ENCODE measurements around the gene IGSF3. TPM values are rescaled to one million over a fixed set of nuclear protein-coding genes. Genes with fewer than 3 reads are reported as not detected.

IGSF3 gene
- total and polyA plus RNA-seq, 2 of the 8 experiments (the other 6 are each of a cell fraction or from before 2014, with no cell fraction given) = 30.0 to 32.2 TPM

- Histone ChIP-seq H3K9ac (replicated peaks in 1 of 4; ENCODE audit: extremely low read depth in 1 of 4, low read depth in 3 of 4, low read length in 3 of 4) (no peak overlapping the region), H4K5ac (ENCODE audit: insufficient read length, low read depth, low read length) (no peak overlapping the region), H3K56ac (replicated peaks; ENCODE audit: insufficient read length, low read depth, low read length) (no peak overlapping the region), H3K79me1 (ENCODE audit: low read depth, low read length) (no peaks in the 10 kb centered on the region), H2BK12ac (ENCODE audit: low read depth, low read length) (no peak overlapping the region), H3K23me2 (ENCODE audit: low read depth, low read length) (no peaks in the 10 kb centered on the region), H3K23ac (ENCODE audit: insufficient read length) (no peak overlapping the region), H3K4ac (replicated peaks; ENCODE audit: insufficient read length, low read depth, low read length) (no peak overlapping the region), H2AK5ac (ENCODE audit: low read depth, low read length) (no peak overlapping the region), H3K14ac (ENCODE audit: insufficient read length) (no peak overlapping the region), H3K27me3 (replicated peaks in 1 of 4; ENCODE audit: control insufficient read depth in 3 of 4, extremely low read depth in 1 of 4, insufficient read depth in 3 of 4, low read length in 3 of 4) (no peaks in the 10 kb centered on the region), H2BK20ac (ENCODE audit: low read length) (no peak overlapping the region), H3K18ac (ENCODE audit: extremely low read depth, low read length) (no peak overlapping the region), H3K9me3 (ENCODE audit: insufficient read depth in 2 of 2, low read depth in 1 of 2, low read length in 1 of 2) (no peaks in the 10 kb centered on the region), H4K91ac (replicated peaks; ENCODE audit: insufficient read length, low read length) (no peak overlapping the region), H3K4me2 (ENCODE audit: insufficient read depth in 1 of 2, low read depth in 2 of 2, low read length in 2 of 2) (no peak overlapping the region), H3K79me2 (ENCODE audit: control insufficient read depth in 1 of 2, insufficient read depth in 2 of 2, low read length in 2 of 2) (no peaks in the 10 kb centered on the region), H4K20me1 (replicated peaks in 1 of 2; ENCODE audit: control insufficient read depth in 1 of 2, insufficient read depth in 2 of 2, low read length in 2 of 2) (no peaks in the 10 kb centered on the region), H4K8ac (ENCODE audit: extremely low read depth, insufficient read depth, low read length) (no peak overlapping the region), H3K27ac (ENCODE audit: low read depth, low read length) (no peak overlapping the region), H3K36me3 (ENCODE audit: control insufficient read depth in 2 of 4, insufficient read depth in 4 of 4, low read length in 3 of 4) (peaks cover 0 to 6% (median 3%) of the 10 kb centered on the region in 4 experiments; a peak in 2 of 8 replicates), H2AFZ (ENCODE audit: low read length) (no peak overlapping the region), H3K4me1 (replicated peaks in 1 of 4; ENCODE audit: control insufficient read depth in 3 of 4, insufficient read depth in 4 of 4, low read length in 3 of 4) (peaks cover 0 to 5% (median 0%) of the 10 kb centered on the region in 4 experiments; a peak in 3 of 7 replicates), H2BK120ac (replicated peaks; ENCODE audit: low read depth, low read length) (no peak overlapping the region), H3K4me3 (ENCODE audit: extremely low read depth in 1 of 4, insufficient read depth in 2 of 4, low read depth in 3 of 4, low read length in 4 of 4) (no peak overlapping the region), H2BK5ac (ENCODE audit: low read depth, low read length) (no peak overlapping the region), H2BK15ac (ENCODE audit: low read length) (no peak overlapping the region)
- DNase-seq (ENCODE audit: low read depth in 1 of 2, low spot score in 2 of 2) (no peak), FAIRE-seq (no peak)
- WGBS, 2 experiments (ENCODE audit: extremely low coverage in 1 of 2, insufficient coverage in 1 of 2, insufficient read length in 1 of 2, insufficient replicate concordance in 2 of 2, low coverage in 1 of 2, low lambda C conversion rate in 2 of 2, missing lambda C conversion rate in 1 of 2) = 88% methylated on average over 5 of the region's 5 CpGs; no CpG with 5 or more reads in 1 of the 2 experiments
- CTCF ChIA-PET (ENCODE audit: partially characterized antibody) = interaction anchor here (0.8 to 2.8 kb wide), 2 partner anchors 9 to 11 kb away, joined by 3 to 7 read pairs; no protein-coding TSS in a partner anchor
- POLR2A ChIA-PET (ENCODE audit: partially characterized antibody) = no interaction called here
- no peak for TF ChIP-seq POLR2A (IDR thresholded peaks at IDR 0.05; ENCODE audit: control extremely low read depth in 1 of 2, low read depth in 2 of 2, low read length in 2 of 2)
- no peak for TF ChIP-seq CBX8 (IDR thresholded peaks at IDR 0.05; ENCODE audit: borderline replicate concordance, low read depth, low read length)
- TF ChIP-seq, protein P1, sequence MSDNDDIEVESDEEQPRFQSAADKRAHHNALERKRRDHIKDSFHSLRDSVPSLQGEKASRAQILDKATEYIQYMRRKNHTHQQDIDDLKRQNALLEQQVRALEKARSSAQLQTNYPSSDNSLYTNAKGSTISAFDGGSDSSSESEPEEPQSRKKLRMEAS (IDR thresholded peaks at IDR 0.05) = no peak
- TF ChIP-seq SIRT6 (IDR thresholded peaks at IDR 0.05; ENCODE audit: low read length) = no peak
- no peak for TF ChIP-seq TEAD4 (IDR thresholded peaks at IDR 0.05; ENCODE audit: low read depth, low read length)
- TF ChIP-seq CEBPB (IDR thresholded peaks at IDR 0.05; ENCODE audit: low read depth, low read length) = no peak
- TF ChIP-seq POLR2AphosphoS5 (IDR thresholded peaks at IDR 0.05; ENCODE audit: low read depth, low read length) = no peak
- TF ChIP-seq, protein P2, sequence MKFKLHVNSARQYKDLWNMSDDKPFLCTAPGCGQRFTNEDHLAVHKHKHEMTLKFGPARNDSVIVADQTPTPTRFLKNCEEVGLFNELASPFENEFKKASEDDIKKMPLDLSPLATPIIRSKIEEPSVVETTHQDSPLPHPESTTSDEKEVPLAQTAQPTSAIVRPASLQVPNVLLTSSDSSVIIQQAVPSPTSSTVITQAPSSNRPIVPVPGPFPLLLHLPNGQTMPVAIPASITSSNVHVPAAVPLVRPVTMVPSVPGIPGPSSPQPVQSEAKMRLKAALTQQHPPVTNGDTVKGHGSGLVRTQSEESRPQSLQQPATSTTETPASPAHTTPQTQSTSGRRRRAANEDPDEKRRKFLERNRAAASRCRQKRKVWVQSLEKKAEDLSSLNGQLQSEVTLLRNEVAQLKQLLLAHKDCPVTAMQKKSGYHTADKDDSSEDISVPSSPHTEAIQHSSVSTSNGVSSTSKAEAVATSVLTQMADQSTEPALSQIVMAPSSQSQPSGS (IDR thresholded peaks at IDR 0.05; ENCODE audit: low read length) = no peak
- TF ChIP-seq NANOG (IDR thresholded peaks at IDR 0.05; ENCODE audit: insufficient read depth, low read depth, low read length, poor library complexity, severe bottlenecking) = no peak
- TF ChIP-seq BACH1 (IDR thresholded peaks at IDR 0.05; ENCODE audit: low read length) = no peak
- TF ChIP-seq, protein P3, sequence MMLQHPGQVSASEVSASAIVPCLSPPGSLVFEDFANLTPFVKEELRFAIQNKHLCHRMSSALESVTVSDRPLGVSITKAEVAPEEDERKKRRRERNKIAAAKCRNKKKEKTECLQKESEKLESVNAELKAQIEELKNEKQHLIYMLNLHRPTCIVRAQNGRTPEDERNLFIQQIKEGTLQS (IDR thresholded peaks at IDR 0.05; ENCODE audit: insufficient read depth, low read depth, low read length) = no peak
Observed at GRCh38 chr1:116587501-116588227, 79.9 kb downstream of the IGSF3 start.

Data from H1 (cell line).